ENCODE data around the gene EEF1AKMT1.

The EEF1AKMT1 gene

DNA sequence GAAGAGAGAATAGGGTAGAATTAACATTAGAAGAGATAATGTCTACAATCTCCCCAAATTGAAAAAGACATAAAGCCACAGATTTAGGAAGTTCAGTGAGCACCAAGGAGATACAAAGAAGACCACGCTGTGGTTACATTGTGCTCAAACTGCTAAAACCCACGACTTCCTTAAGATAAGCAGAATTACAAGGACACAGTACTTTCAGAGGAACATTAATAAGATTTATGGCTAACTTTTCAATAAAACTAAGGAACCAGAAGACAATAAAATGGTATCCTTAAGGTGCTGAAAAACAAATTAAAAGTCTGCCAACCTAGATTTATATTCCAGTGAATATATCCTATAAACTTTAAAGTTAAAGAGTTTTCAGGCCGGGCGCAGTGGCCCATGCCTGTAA, 77.7 kb downstream of the EEF1AKMT1 start:
- DNase-seq (ENCODE audit: low read depth in 2 of 2): no peak
- H3K4me3 ChIP-seq (replicated peaks in 1 of 2; ENCODE audit: low read depth in 2 of 2, low read length in 2 of 2): no peak overlapping the region
- TF ChIP-seq, protein P1, sequence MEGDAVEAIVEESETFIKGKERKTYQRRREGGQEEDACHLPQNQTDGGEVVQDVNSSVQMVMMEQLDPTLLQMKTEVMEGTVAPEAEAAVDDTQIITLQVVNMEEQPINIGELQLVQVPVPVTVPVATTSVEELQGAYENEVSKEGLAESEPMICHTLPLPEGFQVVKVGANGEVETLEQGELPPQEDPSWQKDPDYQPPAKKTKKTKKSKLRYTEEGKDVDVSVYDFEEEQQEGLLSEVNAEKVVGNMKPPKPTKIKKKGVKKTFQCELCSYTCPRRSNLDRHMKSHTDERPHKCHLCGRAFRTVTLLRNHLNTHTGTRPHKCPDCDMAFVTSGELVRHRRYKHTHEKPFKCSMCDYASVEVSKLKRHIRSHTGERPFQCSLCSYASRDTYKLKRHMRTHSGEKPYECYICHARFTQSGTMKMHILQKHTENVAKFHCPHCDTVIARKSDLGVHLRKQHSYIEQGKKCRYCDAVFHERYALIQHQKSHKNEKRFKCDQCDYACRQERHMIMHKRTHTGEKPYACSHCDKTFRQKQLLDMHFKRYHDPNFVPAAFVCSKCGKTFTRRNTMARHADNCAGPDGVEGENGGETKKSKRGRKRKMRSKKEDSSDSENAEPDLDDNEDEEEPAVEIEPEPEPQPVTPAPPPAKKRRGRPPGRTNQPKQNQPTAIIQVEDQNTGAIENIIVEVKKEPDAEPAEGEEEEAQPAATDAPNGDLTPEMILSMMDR (IDR thresholded peaks at IDR 0.05; ENCODE audit: low read depth, low read length): no peak

DNA sequence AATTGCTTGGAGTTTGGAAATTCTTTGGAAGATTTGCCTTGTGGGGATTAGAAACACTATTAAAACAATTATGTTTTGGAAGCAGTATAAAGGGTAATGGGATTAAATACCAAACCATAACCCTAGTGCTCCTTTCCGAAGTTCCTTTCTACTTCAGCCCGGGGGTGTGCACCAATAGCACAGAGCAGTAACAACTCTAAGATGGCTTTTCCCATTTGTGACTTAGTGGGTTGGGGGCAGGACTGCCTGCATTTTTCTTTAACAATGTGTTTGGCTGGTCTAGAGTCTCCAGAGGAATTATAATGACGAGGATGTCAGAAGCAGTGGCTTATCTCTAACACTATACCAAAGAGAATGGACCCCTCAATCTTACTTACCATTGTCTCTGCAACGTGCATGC, 82.1 kb downstream of the EEF1AKMT1 start:
- TF ChIP-seq, protein P1 (IDR thresholded peaks at IDR 0.05; ENCODE audit: low read depth, low read length): no peak
- H3K4me3 ChIP-seq (replicated peaks in 1 of 2; ENCODE audit: low read depth in 2 of 2, low read length in 2 of 2): no peak overlapping the region

DNA sequence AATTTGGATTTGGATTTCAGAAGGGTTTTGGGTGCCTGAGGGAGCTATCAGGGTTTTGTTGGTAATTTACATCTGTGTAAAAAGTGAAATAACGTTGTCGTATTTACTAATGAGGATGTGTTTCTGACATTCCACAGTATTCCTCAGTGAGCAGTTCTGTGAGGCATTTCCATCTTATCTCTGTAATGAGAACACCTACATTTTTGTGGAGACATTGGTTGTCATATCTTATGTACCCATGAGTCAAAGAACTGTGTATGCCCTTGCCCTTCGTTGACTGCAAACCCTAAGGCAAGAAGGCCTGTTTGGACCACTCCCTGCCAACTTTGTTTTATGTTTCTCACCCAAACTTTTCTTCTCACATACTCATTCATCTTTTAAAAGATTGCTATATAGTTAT, 84.5 kb downstream of the EEF1AKMT1 start:
- TF ChIP-seq, protein P1 (IDR thresholded peaks at IDR 0.05; ENCODE audit: low read depth, low read length): no peak
- no peak overlapping the region for H3K4me3 ChIP-seq (replicated peaks in 1 of 2; ENCODE audit: low read depth in 2 of 2, low read length in 2 of 2)
- no peak for DNase-seq (ENCODE audit: low read depth in 2 of 2)

More for the DNA sequence above, 82.1 kb downstream of the EEF1AKMT1 start:
- no peak for DNase-seq (ENCODE audit: low read depth in 2 of 2)

DNA sequence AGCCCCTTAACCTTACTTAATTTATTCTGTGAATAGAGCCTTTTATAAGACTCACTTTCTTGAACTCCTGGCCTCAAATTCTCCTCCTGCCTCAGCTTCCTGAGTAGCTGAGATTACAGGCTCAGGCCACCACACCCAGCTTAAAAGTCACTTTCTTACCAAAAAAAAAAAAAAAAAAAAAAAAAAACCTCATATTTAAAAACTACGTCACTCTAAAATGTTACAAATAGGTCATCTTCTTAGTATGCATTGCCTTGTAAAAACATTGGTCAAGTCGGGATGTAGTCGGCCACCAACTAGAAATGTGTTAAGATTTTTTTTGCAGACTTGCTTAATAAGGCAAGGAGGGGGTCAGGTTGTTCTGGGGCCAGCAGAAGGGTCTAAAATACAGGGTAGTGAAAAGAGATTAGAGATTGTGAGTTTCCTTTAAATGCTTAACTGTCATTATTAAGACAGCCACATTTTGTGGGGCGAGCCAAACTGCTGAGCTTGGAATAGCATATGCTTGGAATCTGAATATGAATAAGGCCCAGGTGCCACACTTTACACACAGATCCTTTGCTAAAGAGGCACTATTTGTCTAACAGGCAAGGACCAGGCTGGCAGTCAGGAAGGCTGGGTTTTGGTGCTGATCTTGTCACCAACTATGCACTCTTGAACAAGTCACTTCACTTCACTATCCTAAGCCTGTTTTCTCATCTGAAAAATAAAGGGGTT, 86.7 kb downstream of the EEF1AKMT1 start:
- peak; percentile 40 to 61 for DNase-seq (ENCODE audit: low read depth in 2 of 2)
- TF ChIP-seq, protein P1 (IDR thresholded peaks at IDR 0.05; ENCODE audit: low read depth, low read length): no peak

DNA sequence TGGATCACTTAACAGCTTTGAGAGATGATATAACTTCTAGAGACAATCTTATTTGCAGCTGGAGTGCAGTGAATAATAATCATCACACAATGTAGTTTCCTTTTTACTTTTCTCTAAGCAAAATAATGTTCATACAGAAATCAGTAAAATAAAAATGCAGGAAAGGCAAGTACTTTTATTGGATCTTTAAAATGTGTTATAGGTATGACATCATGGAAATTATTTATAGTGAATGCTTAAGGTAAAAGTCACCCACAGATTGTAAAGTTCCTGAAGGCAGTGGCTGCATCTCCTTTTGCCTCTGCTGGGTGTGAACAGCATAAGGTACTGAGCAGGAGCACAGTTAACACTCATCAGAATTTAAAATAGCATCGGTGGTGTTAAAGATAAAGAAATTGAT, 87.6 kb downstream of the EEF1AKMT1 start:
- H3K4me3 ChIP-seq (replicated peaks in 1 of 2; ENCODE audit: low read depth in 2 of 2, low read length in 2 of 2): no peak overlapping the region
- DNase-seq (ENCODE audit: low read depth in 2 of 2): no peak
- TF ChIP-seq, protein P1 (IDR thresholded peaks at IDR 0.05; ENCODE audit: low read depth, low read length): no peak

More for the DNA sequence above, 86.7 kb downstream of the EEF1AKMT1 start:
- no peak overlapping the region for H3K4me3 ChIP-seq (replicated peaks in 1 of 2; ENCODE audit: low read depth in 2 of 2, low read length in 2 of 2)

DNA sequence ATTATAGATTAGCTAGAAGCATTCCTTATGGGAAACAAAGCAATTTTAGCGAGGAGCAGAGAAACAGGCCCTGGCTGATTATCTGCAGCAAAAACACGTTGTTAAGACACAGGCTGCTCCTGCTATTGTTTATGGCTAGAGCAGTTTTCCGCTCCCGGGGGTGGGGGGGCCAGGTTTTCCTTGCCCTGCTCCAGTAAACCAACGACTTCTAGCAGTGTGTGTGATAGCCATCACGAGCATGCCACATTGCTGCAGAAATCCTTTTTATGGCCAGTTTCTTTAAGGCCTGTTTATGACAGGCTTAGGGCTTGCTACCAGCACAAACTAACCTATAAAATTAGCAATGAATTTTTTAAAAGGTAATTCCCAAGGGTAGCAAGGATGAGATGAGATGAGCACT, 88.7 kb downstream of the EEF1AKMT1 start:
- DNase-seq (ENCODE audit: low read depth in 2 of 2): no peak
- H3K4me3 ChIP-seq (replicated peaks in 1 of 2; ENCODE audit: low read depth in 2 of 2, low read length in 2 of 2): no peak overlapping the region
- TF ChIP-seq, protein P1 (IDR thresholded peaks at IDR 0.05; ENCODE audit: low read depth, low read length): no peak

DNA sequence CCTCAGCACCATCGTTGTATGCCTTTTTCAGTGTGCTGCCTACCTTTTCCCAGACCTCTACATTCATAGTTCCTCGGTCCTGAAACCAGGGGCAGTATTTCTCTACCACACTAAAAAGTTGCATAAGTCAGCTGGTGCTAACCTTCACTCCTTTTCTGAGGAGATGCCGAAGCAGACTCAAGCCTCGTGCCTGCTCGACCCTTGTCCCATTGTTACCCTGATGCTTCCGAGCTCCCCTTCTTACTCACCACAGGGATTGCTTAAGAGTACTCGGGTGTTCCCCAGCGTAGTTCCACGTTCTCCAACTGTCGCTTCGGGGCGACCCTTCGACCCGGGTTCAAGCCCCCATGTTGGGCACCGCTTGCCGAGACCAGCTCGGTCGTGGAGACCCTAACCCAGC, 89.2 kb downstream of the EEF1AKMT1 start:
- TF ChIP-seq, protein P1 (IDR thresholded peaks at IDR 0.05; ENCODE audit: low read depth, low read length): no peak
- peak in 1 of 2 donors; percentile 83 for DNase-seq (ENCODE audit: low read depth in 2 of 2)
- no peak overlapping the region for H3K4me3 ChIP-seq (replicated peaks in 1 of 2; ENCODE audit: low read depth in 2 of 2, low read length in 2 of 2)
